NCI-H69 (cell line): ENCODE measurements around the gene MEAF6.
"Not testable (repeated sequence)": the region's sequence is repeated elsewhere in the genome, so short reads cannot be mapped to it uniquely, and the experiment has no call there.

Experiments
- DNase-seq: peaks from one replicate; lab custom pipeline; 2025; lab: John Stamatoyannopoulos, UW

The MEAF6 gene

GRCh38 chr1:37514350-37515184, at the start of gene MEAF6:
Gene MEAF6, minus strand, starts transcription at chr1:37514766. Its CDS starts 20 bp downstream, at chr1:37514746.
- peak; percentile 89 for DNase-seq

- DNase-seq: no peak
Observed at GRCh38 chr1:37562984-37563383, 48.4 kb upstream of the MEAF6 start.

- DNase-seq: peak; percentile 7
Observed at GRCh38 chr1:37561133-37562132, 46.9 kb upstream of the MEAF6 start.

GRCh38 chr1:37560401-37561132, 46.0 kb upstream of the MEAF6 start:
- no peak for DNase-seq

GRCh38 chr1:37559957-37560379, 45.4 kb upstream of the MEAF6 start:
- DNase-seq: not testable (repeated sequence)

GRCh38 chr1:37559080-37559479, 44.5 kb upstream of the MEAF6 start:
- DNase-seq: no peak

- DNase-seq: no peak
Observed at GRCh38 chr1:37558411-37558810, 43.8 kb upstream of the MEAF6 start.

- no peak for DNase-seq
Observed at GRCh38 chr1:37557402-37557801, 42.8 kb upstream of the MEAF6 start.

- DNase-seq: peak; percentile 92
Observed at GRCh38 chr1:37556712-37557196, 42.2 kb upstream of the MEAF6 start, which contains the start of gene DNALI1. Gene DNALI1, plus strand, starts transcription at chr1:37556940. Its CDS starts 55 bp downstream, at chr1:37556995.

GRCh38 chr1:37553927-37554808, 39.6 kb upstream of the MEAF6 start, which contains the start of gene SNIP1:
Gene SNIP1, minus strand, starts transcription at chr1:37554293. Its CDS starts 64 bp downstream, at chr1:37554229.
- DNase-seq: peak; percentile 91

GRCh38 chr1:37553598-37553926, 39.0 kb upstream of the MEAF6 start:
- no peak for DNase-seq

GRCh38 chr1:37549341-37549740, 34.8 kb upstream of the MEAF6 start:
- no peak for DNase-seq

- no peak for DNase-seq
Observed at GRCh38 chr1:37545019-37545418, 30.5 kb upstream of the MEAF6 start.

- DNase-seq: no peak
Observed at GRCh38 chr1:37544530-37544929, 30.0 kb upstream of the MEAF6 start.

GRCh38 chr1:37540036-37540785, 25.6 kb upstream of the MEAF6 start:
- DNase-seq: no peak

GRCh38 chr1:37539154-37539553, 24.6 kb upstream of the MEAF6 start:
- not testable (repeated sequence) for DNase-seq

GRCh38 chr1:37537378-37537777, 22.8 kb upstream of the MEAF6 start:
- no peak for DNase-seq

GRCh38 chr1:37533317-37534093, 18.9 kb upstream of the MEAF6 start:
- no peak for DNase-seq
